C4-2B (cell line): ENCODE data around the gene ATP2A1.
"Not testable (repeated sequence)": the region's sequence is repeated elsewhere in the genome, so short reads cannot be mapped to it uniquely, and the experiment has no call there.

Experiments
- H3K27ac ChIP-seq: fragments of 450-650 bp; 2 replicates; pipeline ENCODE4 v1.5.1; 2017
- CTCF ChIP-seq: fragments of 450-650 bp; conservative IDR thresholded peaks from 2 replicates; pipeline ENCODE4 v1.5.1; 2017; ENCODE audit warnings: mild to moderate bottlenecking
- ZFX ChIP-seq: fragments of 450-650 bp; IDR thresholded peaks from 2 replicates; pipeline ENCODE4 v1.6.1; 2017

Gene ATP2A1

GRCh38 chr16:28863929-28864793 is 14.1 kb upstream of the ATP2A1 start:
- no peak for TF ChIP-seq ZFX
- H3K27ac ChIP-seq: peak overlapping the region; percentile 83

DNA sequence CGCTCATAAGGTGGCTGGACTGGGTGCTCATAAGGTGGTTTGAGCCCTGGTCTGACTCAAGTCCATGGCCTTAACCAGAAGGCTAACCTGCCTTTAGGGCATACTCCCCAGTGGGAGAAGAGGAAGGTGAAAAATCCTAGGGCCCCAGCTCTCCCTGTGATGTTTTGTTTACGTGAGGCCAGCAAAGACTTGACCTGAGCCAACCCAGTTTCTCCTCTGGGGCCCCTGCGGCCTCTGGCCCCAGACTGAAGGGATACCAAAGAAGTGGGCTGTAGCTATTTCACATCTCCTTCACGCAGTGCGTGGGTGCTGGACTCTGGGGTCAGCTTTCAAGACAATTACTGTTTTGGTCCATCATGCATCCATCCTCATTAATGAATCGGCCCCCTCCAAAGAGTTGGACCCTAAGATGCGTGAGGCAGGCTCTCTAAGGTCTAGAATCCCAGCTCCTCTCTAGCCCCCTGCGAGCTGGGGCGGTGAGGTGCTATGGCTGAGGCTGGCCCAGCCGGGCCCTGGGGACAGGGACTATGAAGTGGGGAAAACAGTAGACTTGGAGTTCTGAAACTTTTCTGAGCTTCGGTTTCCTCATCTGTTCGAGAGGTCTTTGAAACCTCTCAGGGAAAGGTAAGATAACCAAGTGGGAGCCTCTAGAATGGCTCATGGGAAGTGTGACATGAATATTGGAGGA is 13.1 kb upstream of the ATP2A1 start:
- no peak for TF ChIP-seq ZFX
- TF ChIP-seq CTCF: no peak
- H3K27ac ChIP-seq: no peak overlapping the region; the same call in 1 of the 2 replicates

DNA sequence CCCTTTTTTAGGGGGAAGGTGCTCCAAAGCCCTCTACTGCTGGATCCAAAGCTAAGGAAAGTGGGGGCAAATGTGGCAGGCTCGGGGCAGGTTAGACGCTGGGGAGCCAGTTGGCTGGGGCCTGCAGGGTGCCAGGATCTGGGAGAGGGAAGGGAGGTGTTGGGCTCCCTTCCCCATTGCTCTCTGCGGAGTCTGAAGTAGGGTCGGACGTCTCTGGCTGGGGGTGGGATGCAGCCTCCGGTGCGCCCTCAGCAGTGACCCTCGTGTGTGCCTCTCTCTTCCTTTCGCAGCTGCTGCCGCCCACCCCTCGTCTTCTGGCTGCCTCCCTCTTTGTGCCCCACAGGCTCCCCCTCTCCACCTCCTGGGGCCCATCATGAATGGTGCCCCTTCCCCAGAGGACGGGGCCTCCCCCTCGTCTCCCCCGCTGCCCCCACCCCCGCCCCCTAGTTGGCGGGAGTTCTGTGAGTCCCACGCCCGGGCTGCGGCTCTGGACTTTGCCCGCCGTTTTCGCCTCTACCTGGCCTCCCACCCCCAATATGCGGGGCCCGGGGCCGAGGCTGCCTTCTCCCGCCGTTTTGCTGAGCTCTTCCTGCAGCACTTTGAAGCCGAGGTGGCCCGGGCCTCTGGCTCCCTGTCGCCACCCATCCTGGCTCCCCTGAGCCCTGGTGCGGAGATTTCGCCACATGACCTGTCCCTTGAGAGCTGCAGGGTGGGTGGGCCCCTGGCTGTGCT is 12.4 kb upstream of the ATP2A1 start:
- TF ChIP-seq CTCF: no peak
- no peak for TF ChIP-seq ZFX
- no peak overlapping the region for H3K27ac ChIP-seq

GRCh38 chr16:28866454-28866804 is 11.9 kb upstream of the ATP2A1 start:
- no peak for TF ChIP-seq CTCF
- TF ChIP-seq ZFX: no peak
- no peak overlapping the region for H3K27ac ChIP-seq

DNA sequence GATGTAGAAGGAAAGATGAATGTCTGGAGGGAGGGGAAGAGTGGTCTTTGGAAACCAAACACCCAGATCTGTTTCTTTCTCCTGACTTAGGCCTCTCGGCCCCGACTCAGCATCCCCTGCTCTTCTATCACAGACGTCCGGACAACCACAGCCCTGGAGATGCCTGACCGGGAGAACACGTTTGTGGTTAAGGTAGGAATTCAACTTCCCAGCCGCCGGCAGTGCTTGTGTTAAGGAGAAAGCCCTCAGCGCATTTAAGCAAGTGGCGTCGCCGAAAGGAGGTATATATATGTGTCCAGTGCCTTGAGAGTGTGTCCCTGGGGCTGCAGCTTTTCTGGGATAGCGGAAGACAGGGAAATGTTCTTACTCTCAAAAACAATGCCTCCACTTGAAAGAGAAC is 11.0 kb upstream of the ATP2A1 start:
- TF ChIP-seq ZFX: no peak
- no peak for TF ChIP-seq CTCF
- H3K27ac ChIP-seq: no peak overlapping the region

GRCh38 chr16:28867646-28868045 is 10.6 kb upstream of the ATP2A1 start:
- H3K27ac ChIP-seq: not testable (repeated sequence)

- no peak overlapping the region for H3K27ac ChIP-seq
- TF ChIP-seq ZFX: no peak
- no peak for TF ChIP-seq CTCF
These were observed 9.1 kb upstream of the ATP2A1 start for GRCh38 chr16:28869201-28869600.

DNA sequence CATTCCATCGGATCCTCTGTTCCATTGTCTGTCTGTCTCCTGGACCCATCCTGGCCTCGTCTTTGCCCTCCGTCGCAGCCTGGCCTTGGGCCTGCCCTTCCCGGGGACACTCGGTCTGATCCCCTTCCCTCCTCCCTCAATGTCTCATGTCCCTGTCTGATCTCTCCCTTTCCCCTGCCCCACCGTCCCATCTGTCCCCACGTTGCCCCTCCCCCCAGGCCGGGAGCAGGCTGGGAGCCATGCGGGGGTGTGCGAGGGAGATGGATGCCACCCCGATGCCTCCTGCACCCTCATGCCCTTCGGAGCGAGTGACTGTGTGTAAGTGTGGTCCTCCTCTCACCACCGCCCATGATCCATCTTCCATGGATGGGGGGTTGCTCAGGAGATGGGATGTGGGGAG is 5.3 kb upstream of the ATP2A1 start:
- TF ChIP-seq ZFX: no peak
- no peak for TF ChIP-seq CTCF

More for the DNA sequence above, 5.3 kb upstream of the ATP2A1 start:
- H3K27ac ChIP-seq: no peak overlapping the region
